ENCODE data around the gene NTNG2.

NTNG2 gene

GRCh38 chr9:132168851-132169250, 7.0 kb downstream of the NTNG2 start:
- no peak overlapping the region for H3K4me3 ChIP-seq (ENCODE audit: low read depth in 1 of 2, low read length in 2 of 2)
- peaks cover 34 to 39% of the 10 kb centered on the region in 2 donors for H3K27me3 ChIP-seq (ENCODE audit: control insufficient read depth in 1 of 2, insufficient read depth in 2 of 2, low read length in 2 of 2)

GRCh38 chr9:132169672-132170392, 8.0 kb downstream of the NTNG2 start:
- no peaks in the 10 kb centered on the region for H3K36me3 ChIP-seq (ENCODE audit: control insufficient read depth in 1 of 2, insufficient read depth in 2 of 2, low read length in 2 of 2)
- H3K27ac ChIP-seq (ENCODE audit: low read depth, low read length): no peak overlapping the region
- no peaks in the 10 kb centered on the region for H3K9me3 ChIP-seq (ENCODE audit: control insufficient read depth in 1 of 2, low read length in 2 of 2)
- no peak overlapping the region for H3K4me3 ChIP-seq (ENCODE audit: low read depth in 1 of 2, low read length in 2 of 2)
- peaks cover 25 to 30% of the 10 kb centered on the region in 2 donors for H3K27me3 ChIP-seq (ENCODE audit: control insufficient read depth in 1 of 2, insufficient read depth in 2 of 2, low read length in 2 of 2)
- no peak overlapping the region for H3K9ac ChIP-seq (ENCODE audit: low read depth in 1 of 2, low read length in 2 of 2)
- H3K4me1 ChIP-seq (ENCODE audit: control insufficient read depth in 1 of 2, insufficient read depth in 2 of 2, low read length in 2 of 2): peaks cover 1 to 7% of the 10 kb centered on the region in 2 donors

More at GRCh38 chr9:132168851-132169250, 7.0 kb downstream of the NTNG2 start:
- Histone ChIP-seq H3K9me3 (ENCODE audit: control insufficient read depth in 1 of 2, low read length in 2 of 2) (no peaks in the 10 kb centered on the region), H3K27ac (ENCODE audit: low read depth, low read length) (no peak overlapping the region), H3K9ac (ENCODE audit: low read depth in 1 of 2, low read length in 2 of 2) (no peak overlapping the region), H3K4me1 (ENCODE audit: control insufficient read depth in 1 of 2, insufficient read depth in 2 of 2, low read length in 2 of 2) (peaks cover 8 to 12% of the 10 kb centered on the region in 2 donors), H3K36me3 (ENCODE audit: control insufficient read depth in 1 of 2, insufficient read depth in 2 of 2, low read length in 2 of 2) (no peaks in the 10 kb centered on the region)

GRCh38 chr9:132171702-132172101, 9.8 kb downstream of the NTNG2 start:
- peaks cover 16 to 20% of the 10 kb centered on the region in 2 donors for H3K27me3 ChIP-seq (ENCODE audit: control insufficient read depth in 1 of 2, insufficient read depth in 2 of 2, low read length in 2 of 2)
- H3K4me1 ChIP-seq (ENCODE audit: control insufficient read depth in 1 of 2, insufficient read depth in 2 of 2, low read length in 2 of 2): no peaks in the 10 kb centered on the region
- H3K36me3 ChIP-seq (ENCODE audit: control insufficient read depth in 1 of 2, insufficient read depth in 2 of 2, low read length in 2 of 2): no peaks in the 10 kb centered on the region
- H3K27ac ChIP-seq (ENCODE audit: low read depth, low read length): no peak overlapping the region
- H3K9me3 ChIP-seq (ENCODE audit: control insufficient read depth in 1 of 2, low read length in 2 of 2): no peaks in the 10 kb centered on the region
- H3K4me3 ChIP-seq (ENCODE audit: low read depth in 1 of 2, low read length in 2 of 2): no peak overlapping the region
- H3K9ac ChIP-seq (ENCODE audit: low read depth in 1 of 2, low read length in 2 of 2): no peak overlapping the region

GRCh38 chr9:132172185-132172584, 10.3 kb downstream of the NTNG2 start:
- no peak overlapping the region for H3K27ac ChIP-seq (ENCODE audit: low read depth, low read length)
- H3K27me3 ChIP-seq (ENCODE audit: control insufficient read depth in 1 of 2, insufficient read depth in 2 of 2, low read length in 2 of 2): peaks cover 11 to 15% of the 10 kb centered on the region in 2 donors

GRCh38 chr9:132175431-132175830, 13.6 kb downstream of the NTNG2 start:
- Histone ChIP-seq H3K9me3 (ENCODE audit: control insufficient read depth in 1 of 2, low read length in 2 of 2) (no peaks in the 10 kb centered on the region), H3K27ac (ENCODE audit: low read depth, low read length) (no peak overlapping the region), H3K27me3 (ENCODE audit: control insufficient read depth in 1 of 2, insufficient read depth in 2 of 2, low read length in 2 of 2) (peaks cover 5 to 10% of the 10 kb centered on the region in 2 donors), H3K4me3 (ENCODE audit: low read depth in 1 of 2, low read length in 2 of 2) (no peak overlapping the region), H3K36me3 (ENCODE audit: control insufficient read depth in 1 of 2, insufficient read depth in 2 of 2, low read length in 2 of 2) (no peaks in the 10 kb centered on the region), H3K9ac (ENCODE audit: low read depth in 1 of 2, low read length in 2 of 2) (no peak overlapping the region), H3K4me1 (ENCODE audit: control insufficient read depth in 1 of 2, insufficient read depth in 2 of 2, low read length in 2 of 2) (no peaks in the 10 kb centered on the region)

More at GRCh38 chr9:132172185-132172584, 10.3 kb downstream of the NTNG2 start:
- Histone ChIP-seq H3K36me3 (ENCODE audit: control insufficient read depth in 1 of 2, insufficient read depth in 2 of 2, low read length in 2 of 2) (no peaks in the 10 kb centered on the region), H3K4me1 (ENCODE audit: control insufficient read depth in 1 of 2, insufficient read depth in 2 of 2, low read length in 2 of 2) (no peaks in the 10 kb centered on the region), H3K9me3 (ENCODE audit: control insufficient read depth in 1 of 2, low read length in 2 of 2) (no peaks in the 10 kb centered on the region), H3K4me3 (ENCODE audit: low read depth in 1 of 2, low read length in 2 of 2) (no peak overlapping the region), H3K9ac (ENCODE audit: low read depth in 1 of 2, low read length in 2 of 2) (no peak overlapping the region)

- no peak overlapping the region for H3K4me3 ChIP-seq (ENCODE audit: low read depth in 1 of 2, low read length in 2 of 2)
- peaks cover 5 to 13% of the 10 kb centered on the region in 2 donors for H3K27me3 ChIP-seq (ENCODE audit: control insufficient read depth in 1 of 2, insufficient read depth in 2 of 2, low read length in 2 of 2)
- H3K4me1 ChIP-seq (ENCODE audit: control insufficient read depth in 1 of 2, insufficient read depth in 2 of 2, low read length in 2 of 2): no peaks in the 10 kb centered on the region
- H3K36me3 ChIP-seq (ENCODE audit: control insufficient read depth in 1 of 2, insufficient read depth in 2 of 2, low read length in 2 of 2): no peaks in the 10 kb centered on the region
- no peak overlapping the region for H3K27ac ChIP-seq (ENCODE audit: low read depth, low read length)
- no peaks in the 10 kb centered on the region for H3K9me3 ChIP-seq (ENCODE audit: control insufficient read depth in 1 of 2, low read length in 2 of 2)
- H3K9ac ChIP-seq (ENCODE audit: low read depth in 1 of 2, low read length in 2 of 2): no peak overlapping the region
These were observed 14.5 kb downstream of the NTNG2 start for GRCh38 chr9:132176338-132176737.

GRCh38 chr9:132181796-132182313, 20.0 kb downstream of the NTNG2 start:
- no peak overlapping the region for H3K9ac ChIP-seq (ENCODE audit: low read depth in 1 of 2, low read length in 2 of 2)
- no peak overlapping the region for H3K27ac ChIP-seq (ENCODE audit: low read depth, low read length)
- peaks cover 19 to 29% of the 10 kb centered on the region in 2 donors for H3K27me3 ChIP-seq (ENCODE audit: control insufficient read depth in 1 of 2, insufficient read depth in 2 of 2, low read length in 2 of 2)

GRCh38 chr9:132182314-132183091, 20.6 kb downstream of the NTNG2 start:
- peaks cover 23 to 30% of the 10 kb centered on the region in 2 donors for H3K27me3 ChIP-seq (ENCODE audit: control insufficient read depth in 1 of 2, insufficient read depth in 2 of 2, low read length in 2 of 2)
- H3K9ac ChIP-seq (ENCODE audit: low read depth in 1 of 2, low read length in 2 of 2): no peak overlapping the region
- no peaks in the 10 kb centered on the region for H3K4me1 ChIP-seq (ENCODE audit: control insufficient read depth in 1 of 2, insufficient read depth in 2 of 2, low read length in 2 of 2)
- no peaks in the 10 kb centered on the region for H3K36me3 ChIP-seq (ENCODE audit: control insufficient read depth in 1 of 2, insufficient read depth in 2 of 2, low read length in 2 of 2)
- H3K27ac ChIP-seq (ENCODE audit: low read depth, low read length): no peak overlapping the region
- H3K4me3 ChIP-seq (ENCODE audit: low read depth in 1 of 2, low read length in 2 of 2): no peak overlapping the region
- H3K9me3 ChIP-seq (ENCODE audit: control insufficient read depth in 1 of 2, low read length in 2 of 2): no peaks in the 10 kb centered on the region

More at GRCh38 chr9:132181796-132182313, 20.0 kb downstream of the NTNG2 start:
- H3K4me3 ChIP-seq (ENCODE audit: low read depth in 1 of 2, low read length in 2 of 2): no peak overlapping the region
- no peaks in the 10 kb centered on the region for H3K9me3 ChIP-seq (ENCODE audit: control insufficient read depth in 1 of 2, low read length in 2 of 2)
- H3K36me3 ChIP-seq (ENCODE audit: control insufficient read depth in 1 of 2, insufficient read depth in 2 of 2, low read length in 2 of 2): no peaks in the 10 kb centered on the region
- no peaks in the 10 kb centered on the region for H3K4me1 ChIP-seq (ENCODE audit: control insufficient read depth in 1 of 2, insufficient read depth in 2 of 2, low read length in 2 of 2)

GRCh38 chr9:132183134-132183533, 21.3 kb downstream of the NTNG2 start:
- H3K9ac ChIP-seq (ENCODE audit: low read depth in 1 of 2, low read length in 2 of 2): no peak overlapping the region
- H3K36me3 ChIP-seq (ENCODE audit: control insufficient read depth in 1 of 2, insufficient read depth in 2 of 2, low read length in 2 of 2): no peaks in the 10 kb centered on the region
- H3K4me3 ChIP-seq (ENCODE audit: low read depth in 1 of 2, low read length in 2 of 2): no peak overlapping the region
- peaks cover 29 to 35% of the 10 kb centered on the region in 2 donors for H3K27me3 ChIP-seq (ENCODE audit: control insufficient read depth in 1 of 2, insufficient read depth in 2 of 2, low read length in 2 of 2)
- H3K9me3 ChIP-seq (ENCODE audit: control insufficient read depth in 1 of 2, low read length in 2 of 2): no peaks in the 10 kb centered on the region
- H3K27ac ChIP-seq (ENCODE audit: low read depth, low read length): no peak overlapping the region
- no peaks in the 10 kb centered on the region for H3K4me1 ChIP-seq (ENCODE audit: control insufficient read depth in 1 of 2, insufficient read depth in 2 of 2, low read length in 2 of 2)

GRCh38 chr9:132183715-132184114, 21.9 kb downstream of the NTNG2 start:
- Histone ChIP-seq H3K36me3 (ENCODE audit: control insufficient read depth in 1 of 2, insufficient read depth in 2 of 2, low read length in 2 of 2) (no peaks in the 10 kb centered on the region), H3K9ac (ENCODE audit: low read depth in 1 of 2, low read length in 2 of 2) (no peak overlapping the region), H3K27me3 (ENCODE audit: control insufficient read depth in 1 of 2, insufficient read depth in 2 of 2, low read length in 2 of 2) (peaks cover 34 to 35% of the 10 kb centered on the region in 2 donors), H3K9me3 (ENCODE audit: control insufficient read depth in 1 of 2, low read length in 2 of 2) (no peaks in the 10 kb centered on the region), H3K27ac (ENCODE audit: low read depth, low read length) (no peak overlapping the region), H3K4me1 (ENCODE audit: control insufficient read depth in 1 of 2, insufficient read depth in 2 of 2, low read length in 2 of 2) (no peaks in the 10 kb centered on the region), H3K4me3 (ENCODE audit: low read depth in 1 of 2, low read length in 2 of 2) (no peak overlapping the region)
